Esophagus squamous epithelium (tissue), 5 donors: ENCODE data around the gene USP20. TPM values are rescaled to one million over a fixed set of nuclear protein-coding genes. Genes with fewer than 3 reads are reported as not detected.

Experiments used
- DNase-seq: peaks from one replicate; lab custom pipeline; 2025; lab: John Stamatoyannopoulos, UW
- H3K27ac ChIP-seq, 4 donors: fragments of 200-600 bp; sonication (generic); one replicate each; pipeline ENCODE4 v1.5.1; 2016 to 2019; ENCODE audit warnings: mild to moderate bottlenecking in 1 of 4
- H3K27me3 ChIP-seq, 4 donors: fragments of 200-600 bp; sonication (generic); 1 replicate in 3 of 4; 2 replicates in 1 of 4; pipeline versions ENCODE4 v1.5.1 to v1.6.0; 2017 to 2021; ENCODE audit warnings: antibody characterized with exemption in 1 of 4
- H3K36me3 ChIP-seq, 3 donors: fragments of 200-600 bp; sonication (generic); one replicate each; pipeline ENCODE4 v1.5.1; 2016 to 2019
- H3K4me1 ChIP-seq, 3 donors: fragments of 200-600 bp; sonication (generic); one replicate each; pipeline ENCODE4 v1.5.1; 2017 to 2019
- H3K4me3 ChIP-seq, 4 donors: fragments of 200-600 bp; sonication (generic); 1 replicate in 3 of 4; 2 replicates in 1 of 4; pipeline ENCODE4 v1.5.1; 2016 to 2019; ENCODE audit warnings: mild to moderate bottlenecking in 2 of 4, moderate library complexity in 1 of 4
- H3K9me3 ChIP-seq, 3 donors: fragments of 200-600 bp; sonication (generic); one replicate each; pipeline ENCODE4 v1.5.1; 2016 to 2019
- CTCF ChIP-seq, 6 experiments: fragments of 450-650 bp in 4 of 6; fragments of 200-600 bp in 2 of 6; sonication (generic) in 2 of 6; IDR thresholded peaks; one replicate each; pipeline ENCODE4 v1.5.1; 2016 to 2019; ENCODE audit warnings: antibody characterized with exemption in 6 of 6, mild to moderate bottlenecking in 4 of 6, moderate library complexity in 4 of 6
- POLR2A ChIP-seq, 4 donors: fragments of 450-650 bp; IDR thresholded peaks; one replicate each; pipeline ENCODE4 v1.6.1; 2017; ENCODE audit warnings: antibody characterized with exemption in 4 of 4, mild to moderate bottlenecking in 4 of 4, moderate library complexity in 3 of 4
- WGBS, 2 donors: methylation state at CpG; one replicate each; pipeline ENCODE4 v1.1.5; 2018; 5-methylcytosine and 5-hydroxymethylcytosine counted together
- intact Hi-C: fragments of 100-400 bp; cut with DNase I; formaldehyde crosslinking; loops from one replicate; pipeline ENCODE4 v1.15.0; 2022
- total RNA-seq, 4 donors: library from RNA; depleted of rRNA; stranded (reverse); fragments of >200 nt; gene quantifications; one replicate each; pipeline ENCODE4 v1.1.0, GENCODE V29; 2016
- donor health status: DM: yes; HTN: yes; CAD: no.

Gene USP20
- total RNA-seq, 4 donors from 2014 or later, result 12.3 to 19.7 (median 13.6) TPM

- 47 to 54% methylated on average over 6 of the region's 6 CpGs for WGBS, 2 donors
These were observed 36.3 kb upstream of the USP20 start for GRCh38 chr9:129798973-129799372.

GRCh38 chr9:129801504-129801903 lies 33.8 kb upstream of the USP20 start:
- Histone ChIP-seq H3K4me1 (peaks cover 8 to 26% (median 9%) of the 10 kb centered on the region in 3 donors), H3K4me3 (no peak overlapping the region), H3K36me3 (peaks cover 0 to 19% (median 3%) of the 10 kb centered on the region in 3 donors), H3K27me3 (no peaks in the 10 kb centered on the region), H3K27ac (no peak overlapping the region), H3K9me3 (no peaks in the 10 kb centered on the region)
- intact Hi-C loops, result no loop called here
- WGBS, 2 donors, result 81 to 89% methylated on average over 15 to 17 of the region's 17 CpGs
- DNase-seq, result no peak
- TF ChIP-seq POLR2A (IDR thresholded peaks at IDR 0.05) (no peak), CTCF (IDR thresholded peaks at IDR 0.05) (no peak)

More at GRCh38 chr9:129798973-129799372, 36.3 kb upstream of the USP20 start:
- Histone ChIP-seq H3K27me3 (peaks cover 0 to 15% (median 0%) of the 10 kb centered on the region in 4 donors), H3K27ac (no peak overlapping the region), H3K36me3 (no peaks in the 10 kb centered on the region), H3K4me3 (no peak overlapping the region), H3K9me3 (no peaks in the 10 kb centered on the region), H3K4me1 (peaks cover 3 to 9% (median 4%) of the 10 kb centered on the region in 3 donors)
- intact Hi-C loops, result no loop called here
- no peak for DNase-seq
- TF ChIP-seq POLR2A (IDR thresholded peaks at IDR 0.05), result no peak
- TF ChIP-seq CTCF (IDR thresholded peaks at IDR 0.05), result no peak

GRCh38 chr9:129802833-129803675 lies 32.2 kb upstream of the USP20 start, which contains the start of gene TOR1B:
TSS of gene TOR1B (plus strand) at chr9:129803184. CDS start at chr9:129803213, 29 bp downstream.
- no peaks in the 10 kb centered on the region for H3K27me3 ChIP-seq
- no peaks in the 10 kb centered on the region for H3K9me3 ChIP-seq
- H3K4me3 ChIP-seq, result peak within 1 kb of the TSS; percentile 75 to 99 (median 94)
- 0 to 1% methylated on average over 3 to 41 of the region's 93 CpGs for whole genome bisulfite sequencing, 2 donors
- peaks cover 8 to 26% (median 9%) of the 10 kb centered on the region in 3 donors for H3K4me1 ChIP-seq
- H3K36me3 ChIP-seq, result peaks cover 0 to 34% (median 3%) of the 10 kb centered on the region in 3 donors
- intact Hi-C loops, result no loop called here
- peak within 1 kb of the TSS; percentile 91 to 96 (median 92) for H3K27ac ChIP-seq
- TF ChIP-seq POLR2A (IDR thresholded peaks at IDR 0.05), result peak in 3 of 4 donors; percentile 29 to 82 (median 81)
- peak in 1 of 6 experiments; percentile 5 for TF ChIP-seq CTCF (IDR thresholded peaks at IDR 0.05)
- DNase-seq, result peak; percentile 82

GRCh38 chr9:129803676-129804060 lies 31.6 kb upstream of the USP20 start:
- no peaks in the 10 kb centered on the region for H3K27me3 ChIP-seq
- H3K9me3 ChIP-seq, result no peaks in the 10 kb centered on the region
- DNase-seq, result no peak
- peak overlapping the region; percentile 91 to 96 (median 92) for H3K27ac ChIP-seq
- peaks cover 0 to 40% (median 3%) of the 10 kb centered on the region in 3 donors for H3K36me3 ChIP-seq
- H3K4me1 ChIP-seq, result peaks cover 8 to 26% (median 9%) of the 10 kb centered on the region in 3 donors
- WGBS, 2 donors, result 1% methylated on average over 14 of the region's 14 CpGs; no CpG with 5 or more reads in 1 of the 2 donors
- no peak for TF ChIP-seq POLR2A (IDR thresholded peaks at IDR 0.05)
- no peak for TF ChIP-seq CTCF (IDR thresholded peaks at IDR 0.05)
- intact Hi-C loops, result no loop called here
- peak overlapping the region; percentile 75 to 99 (median 94) for H3K4me3 ChIP-seq

GRCh38 chr9:129806061-129806460 lies 29.2 kb upstream of the USP20 start:
- DNase-seq, result no peak
- TF ChIP-seq POLR2A (IDR thresholded peaks at IDR 0.05) (no peak), CTCF (IDR thresholded peaks at IDR 0.05) (no peak)
- Histone ChIP-seq H3K4me3 (no peak overlapping the region), H3K27ac (no peak overlapping the region), H3K27me3 (no peaks in the 10 kb centered on the region), H3K36me3 (peaks cover 0 to 64% (median 3%) of the 10 kb centered on the region in 3 donors), H3K4me1 (peaks cover 8 to 26% (median 9%) of the 10 kb centered on the region in 3 donors), H3K9me3 (no peaks in the 10 kb centered on the region)
- 56 to 61% methylated on average over 4 of the region's 4 CpGs for WGBS, 2 donors
- intact Hi-C loops, result no loop called here
